ENCODE results near the gene ROBO1.

The ROBO1 gene

DNA sequence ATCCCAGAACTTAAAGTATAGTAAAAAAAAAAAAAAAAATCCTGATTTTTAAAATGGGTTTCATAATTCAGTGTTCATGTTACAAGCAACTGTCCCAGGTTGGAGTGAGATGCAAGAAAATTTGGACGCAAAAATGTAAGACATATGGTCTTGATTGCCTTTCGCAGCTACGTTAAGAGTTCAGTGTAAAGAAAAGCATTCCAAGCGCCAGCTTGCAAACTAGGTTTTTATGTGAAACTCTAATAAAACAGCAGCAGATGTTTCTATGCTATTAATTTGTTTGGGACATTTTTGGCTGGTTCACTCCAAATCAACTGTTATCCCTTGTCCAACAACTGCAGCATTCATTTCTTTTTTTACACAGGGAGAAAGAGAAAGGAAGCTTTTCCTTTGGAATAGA, 957.8 kb downstream of the ROBO1 start:
- no peaks in the 10 kb centered on the region for H3K27me3 ChIP-seq (ENCODE audit: insufficient read depth, low read length, poor library complexity)
- H3K9ac ChIP-seq (ENCODE audit: low read depth, low read length) = no peak overlapping the region
- H4K20me1 ChIP-seq (ENCODE audit: insufficient read depth, low read length) = no peaks in the 10 kb centered on the region
- no peak overlapping the region for H3K4me3 ChIP-seq (ENCODE audit: low read depth in 1 of 2, low read length in 2 of 2)
- no peak for TF ChIP-seq EZH2 (IDR thresholded peaks at IDR 0.05; ENCODE audit: borderline replicate concordance, low read depth, low read length, severe bottlenecking)
- TF ChIP-seq, protein P1, sequence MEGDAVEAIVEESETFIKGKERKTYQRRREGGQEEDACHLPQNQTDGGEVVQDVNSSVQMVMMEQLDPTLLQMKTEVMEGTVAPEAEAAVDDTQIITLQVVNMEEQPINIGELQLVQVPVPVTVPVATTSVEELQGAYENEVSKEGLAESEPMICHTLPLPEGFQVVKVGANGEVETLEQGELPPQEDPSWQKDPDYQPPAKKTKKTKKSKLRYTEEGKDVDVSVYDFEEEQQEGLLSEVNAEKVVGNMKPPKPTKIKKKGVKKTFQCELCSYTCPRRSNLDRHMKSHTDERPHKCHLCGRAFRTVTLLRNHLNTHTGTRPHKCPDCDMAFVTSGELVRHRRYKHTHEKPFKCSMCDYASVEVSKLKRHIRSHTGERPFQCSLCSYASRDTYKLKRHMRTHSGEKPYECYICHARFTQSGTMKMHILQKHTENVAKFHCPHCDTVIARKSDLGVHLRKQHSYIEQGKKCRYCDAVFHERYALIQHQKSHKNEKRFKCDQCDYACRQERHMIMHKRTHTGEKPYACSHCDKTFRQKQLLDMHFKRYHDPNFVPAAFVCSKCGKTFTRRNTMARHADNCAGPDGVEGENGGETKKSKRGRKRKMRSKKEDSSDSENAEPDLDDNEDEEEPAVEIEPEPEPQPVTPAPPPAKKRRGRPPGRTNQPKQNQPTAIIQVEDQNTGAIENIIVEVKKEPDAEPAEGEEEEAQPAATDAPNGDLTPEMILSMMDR (IDR thresholded peaks at IDR 0.05; ENCODE audit: borderline replicate concordance, extremely low read depth, low read length, poor library complexity, severe bottlenecking) = no peak
- no peak for ATAC-seq (ENCODE audit: insufficient read depth, low read depth)
- no peak overlapping the region for H3K4me2 ChIP-seq (ENCODE audit: insufficient read depth, low read length)
- no peak for DNase-seq
- H3K27ac ChIP-seq (ENCODE audit: low read length) = no peak overlapping the region
- H3K79me2 ChIP-seq (ENCODE audit: insufficient read depth, low read length) = no peaks in the 10 kb centered on the region
- H2AFZ ChIP-seq (ENCODE audit: low read depth, low read length) = no peak overlapping the region
- H3K36me3 ChIP-seq (ENCODE audit: insufficient read depth, low read length) = no peaks in the 10 kb centered on the region
- no peaks in the 10 kb centered on the region for H3K9me3 ChIP-seq (ENCODE audit: insufficient read depth, low read length, severe bottlenecking)
- H3K4me1 ChIP-seq (ENCODE audit: insufficient read depth, low read length) = no peaks in the 10 kb centered on the region

DNA sequence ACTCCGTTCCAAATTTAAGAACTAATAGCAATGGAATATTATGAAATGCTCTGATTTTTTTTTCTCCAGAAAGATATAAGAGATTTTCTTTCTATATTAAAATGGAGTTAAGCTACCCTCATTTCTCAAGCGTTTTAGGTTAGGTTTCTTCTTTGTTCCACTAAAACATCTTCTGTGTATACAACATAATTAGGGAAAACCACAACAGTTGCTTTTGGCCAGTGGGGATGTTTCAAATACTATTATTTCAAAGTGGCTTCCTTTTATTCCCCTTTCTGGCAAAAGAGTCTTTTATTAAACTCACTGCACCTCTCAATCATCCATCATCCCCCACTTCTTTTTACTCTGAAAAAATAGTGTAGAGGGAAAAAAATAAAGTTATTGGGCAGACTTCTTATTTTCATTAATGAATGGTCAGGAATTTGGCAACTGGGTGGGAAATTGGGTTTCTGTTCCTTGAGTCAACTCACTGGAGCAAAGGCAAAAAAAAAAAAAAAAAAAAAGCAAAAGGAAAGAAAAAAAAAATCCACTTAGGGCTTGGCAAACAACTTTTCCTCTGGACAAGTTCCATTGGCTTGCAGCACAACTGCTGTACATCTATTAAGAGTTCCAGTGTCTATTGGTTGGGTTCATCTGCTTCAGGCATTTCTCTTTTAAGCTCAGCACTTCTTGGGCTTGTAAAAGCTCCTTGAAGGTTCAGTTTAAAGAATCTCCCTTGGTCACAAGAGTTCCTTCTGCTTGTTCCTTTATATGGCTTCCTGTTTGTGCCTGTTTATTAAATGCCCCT, 963.4 kb downstream of the ROBO1 start:
- no peak for TF ChIP-seq EZH2 (IDR thresholded peaks at IDR 0.05; ENCODE audit: borderline replicate concordance, low read depth, low read length, severe bottlenecking)
- TF ChIP-seq, protein P1 (IDR thresholded peaks at IDR 0.05; ENCODE audit: borderline replicate concordance, extremely low read depth, low read length, poor library complexity, severe bottlenecking) = no peak
- Histone ChIP-seq H3K27ac (ENCODE audit: low read length) (no peak overlapping the region), H3K27me3 (ENCODE audit: insufficient read depth, low read length, poor library complexity) (no peaks in the 10 kb centered on the region), H2AFZ (ENCODE audit: low read depth, low read length) (no peak overlapping the region), H3K4me3 (ENCODE audit: low read depth in 1 of 2, low read length in 2 of 2) (no peak overlapping the region), H4K20me1 (ENCODE audit: insufficient read depth, low read length) (no peaks in the 10 kb centered on the region), H3K36me3 (ENCODE audit: insufficient read depth, low read length) (no peaks in the 10 kb centered on the region), H3K79me2 (ENCODE audit: insufficient read depth, low read length) (no peaks in the 10 kb centered on the region), H3K4me2 (ENCODE audit: insufficient read depth, low read length) (no peak overlapping the region), H3K9ac (ENCODE audit: low read depth, low read length) (no peak overlapping the region), H3K9me3 (ENCODE audit: insufficient read depth, low read length, severe bottlenecking) (no peaks in the 10 kb centered on the region), H3K4me1 (ENCODE audit: insufficient read depth, low read length) (no peaks in the 10 kb centered on the region)
- no peak for DNase-seq
- ATAC-seq (ENCODE audit: insufficient read depth, low read depth) = no peak

DNA sequence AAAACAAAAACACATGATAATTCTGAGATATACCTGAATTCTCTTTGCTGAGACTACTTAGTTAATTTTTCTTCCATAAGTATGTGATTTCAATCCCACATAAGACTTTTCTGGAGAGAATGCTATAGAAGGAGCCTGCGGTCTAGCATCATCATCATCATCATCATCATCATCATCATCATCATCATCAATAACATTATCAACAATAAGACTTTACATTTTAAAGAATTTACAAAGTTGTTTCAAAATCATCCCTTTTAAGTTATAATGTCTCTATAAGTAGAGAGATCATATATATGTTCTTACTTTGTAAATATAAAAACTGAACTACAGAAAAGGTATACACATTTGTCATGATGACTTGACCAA, 965.3 kb downstream of the ROBO1 start:
- H4K20me1 ChIP-seq (ENCODE audit: insufficient read depth, low read length) = no peaks in the 10 kb centered on the region
- no peak for DNase-seq
- TF ChIP-seq EZH2 (IDR thresholded peaks at IDR 0.05; ENCODE audit: borderline replicate concordance, low read depth, low read length, severe bottlenecking) = no peak
- TF ChIP-seq, protein P1 (IDR thresholded peaks at IDR 0.05; ENCODE audit: borderline replicate concordance, extremely low read depth, low read length, poor library complexity, severe bottlenecking) = no peak
- H3K9ac ChIP-seq (ENCODE audit: low read depth, low read length) = no peak overlapping the region
- no peak for ATAC-seq (ENCODE audit: insufficient read depth, low read depth)
- no peaks in the 10 kb centered on the region for H3K36me3 ChIP-seq (ENCODE audit: insufficient read depth, low read length)
- no peak overlapping the region for H2AFZ ChIP-seq (ENCODE audit: low read depth, low read length)
- no peaks in the 10 kb centered on the region for H3K9me3 ChIP-seq (ENCODE audit: insufficient read depth, low read length, severe bottlenecking)
- H3K4me2 ChIP-seq (ENCODE audit: insufficient read depth, low read length) = no peak overlapping the region
- H3K4me1 ChIP-seq (ENCODE audit: insufficient read depth, low read length) = no peaks in the 10 kb centered on the region
- no peak overlapping the region for H3K27ac ChIP-seq (ENCODE audit: low read length)
- no peak overlapping the region for H3K4me3 ChIP-seq (ENCODE audit: low read depth in 1 of 2, low read length in 2 of 2)
- H3K27me3 ChIP-seq (ENCODE audit: insufficient read depth, low read length, poor library complexity) = no peaks in the 10 kb centered on the region
- H3K79me2 ChIP-seq (ENCODE audit: insufficient read depth, low read length) = no peaks in the 10 kb centered on the region
